Small intestine (tissue), 7 donors: ENCODE measurements around the gene LPP. TPM values are rescaled to one million over a fixed set of nuclear protein-coding genes. Genes with fewer than 3 reads are reported as not detected.

Source experiments
- DNase-seq, 2 donors: peaks; one replicate each; pipeline versions ENCODE4 v3.0.0 to v3.0.0-alpha.2; 2013
- FAIRE-seq: peaks from 2 replicates; lab custom pipeline; 2012; peaks lifted over from hg19 to GRCh38; lab: Jason Lieb, UNC
- H3K27ac ChIP-seq, 3 donors: one replicate each; pipeline ENCODE4 v1.5.1; 2013; ENCODE audit warnings: low read length in 2 of 3, mild to moderate bottlenecking in 2 of 3, control low read depth in 1 of 3, inconsistent platforms in 1 of 3, low read depth in 1 of 3, moderate library complexity in 1 of 3
- H3K27me3 ChIP-seq, 3 donors: one replicate each; pipeline ENCODE4 v1.6.1; 2013; ENCODE audit warnings: low read length in 3 of 3, inconsistent platforms in 1 of 3; ENCODE audit not compliant: control insufficient read depth in 3 of 3, insufficient read depth in 3 of 3
- H3K36me3 ChIP-seq, 3 donors: one replicate each; pipeline ENCODE4 v1.6.1; 2013; ENCODE audit warnings: low read length in 3 of 3, inconsistent platforms in 1 of 3, low read depth in 1 of 3, mild to moderate bottlenecking in 1 of 3, moderate library complexity in 1 of 3; ENCODE audit not compliant: control insufficient read depth in 3 of 3, insufficient read depth in 2 of 3
- H3K4me1 ChIP-seq, 3 donors: one replicate each; pipeline ENCODE4 v1.6.1; 2013; ENCODE audit warnings: low read length in 2 of 3, inconsistent platforms in 1 of 3, low read depth in 1 of 3, mild to moderate bottlenecking in 1 of 3, moderate library complexity in 1 of 3; ENCODE audit not compliant: control insufficient read depth in 3 of 3, insufficient read depth in 2 of 3
- H3K4me3 ChIP-seq, 3 donors: one replicate each; pipeline ENCODE4 v1.5.1; 2013; ENCODE audit warnings: low read length in 3 of 3, control low read depth in 1 of 3, inconsistent platforms in 1 of 3, low read depth in 1 of 3, mild to moderate bottlenecking in 1 of 3, moderate library complexity in 1 of 3
- H3K9me3 ChIP-seq, 2 donors: one replicate each; pipeline ENCODE4 v1.6.1; 2013; ENCODE audit warnings: low read depth in 1 of 2, low read length in 1 of 2; ENCODE audit not compliant: control insufficient read depth in 2 of 2, insufficient read depth in 1 of 2
- WGBS, 3 donors: extraction: QIAGEN DNeasy Blood & Tissue Kit; methylation state at CpG; one replicate each; pipeline ENCODE4 v1.1.7; 2013; 5-methylcytosine and 5-hydroxymethylcytosine counted together
- polyA plus RNA-seq, 4 donors: library from polyadenylated mRNA; stranded (reverse) in 3 of 4; unstranded in 1 of 4; fragments of 200-250 nt in 3 of 4; fragments of 120-200 nt in 1 of 4; gene quantifications; one replicate each; pipeline versions ENCODE4 v1.2.1 to v1.2.3, GENCODE V29; 2013
- donor health status: healthy with polysubstance abuse.
- donor health status: control.
- donor health status: control.
- donor health status: Bipolar disorder and iron deficiency.
- donor health status: healthy.

Gene LPP
- polyA plus RNA-seq, 4 donors = 5.4 to 35.8 (median 12.4) TPM

- H3K4me1 ChIP-seq = peaks cover 0 to 6% (median 0%) of the 10 kb centered on the region in 3 donors
- FAIRE-seq = no peak
- WGBS, 3 donors = 85 to 94% (median 92%) methylated on average over 3 of the region's 3 CpGs
- no peak overlapping the region for H3K4me3 ChIP-seq
- H3K36me3 ChIP-seq = no peaks in the 10 kb centered on the region
- H3K27ac ChIP-seq = no peak overlapping the region
- H3K9me3 ChIP-seq = no peaks in the 10 kb centered on the region
- DNase-seq = peak in 1 of 2 donors; percentile 42
- no peaks in the 10 kb centered on the region for H3K27me3 ChIP-seq
Measured at GRCh38 chr3:188829576-188829975, 675.6 kb downstream of the LPP start.

DNA sequence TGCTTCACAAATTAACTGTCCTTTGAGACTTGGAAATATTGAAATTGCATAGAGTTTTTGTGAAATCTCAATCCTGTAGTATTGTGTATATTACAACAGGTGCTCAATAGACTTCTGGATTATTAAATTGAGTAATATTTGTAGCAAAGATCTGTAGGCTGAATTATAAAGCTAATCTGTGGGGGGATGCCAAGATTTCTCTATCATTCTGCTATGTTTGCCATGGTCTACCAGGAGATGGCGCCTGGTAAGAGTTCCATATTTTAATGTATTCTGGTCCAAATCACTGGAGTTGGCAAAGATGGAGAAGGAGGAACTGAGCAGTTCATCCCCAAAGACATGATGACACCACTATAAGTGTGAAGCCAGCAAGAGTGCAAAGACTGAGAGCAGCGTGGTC, 676.9 kb downstream of the LPP start:
- peaks cover 0 to 6% (median 0%) of the 10 kb centered on the region in 3 donors for H3K4me1 ChIP-seq
- 83 to 89% (median 89%) methylated on average over 2 of the region's 2 CpGs for WGBS, 3 donors
- no peak for DNase-seq
- no peaks in the 10 kb centered on the region for H3K9me3 ChIP-seq
- H3K27ac ChIP-seq = no peak overlapping the region
- no peaks in the 10 kb centered on the region for H3K27me3 ChIP-seq
- H3K4me3 ChIP-seq = no peak overlapping the region
- no peak for FAIRE-seq
- H3K36me3 ChIP-seq = no peaks in the 10 kb centered on the region

GRCh38 chr3:188832146-188832545, 678.2 kb downstream of the LPP start:
- DNase-seq (peak; percentile 24 to 38), FAIRE-seq (no peak)
- H3K27ac ChIP-seq = no peak overlapping the region
- no peaks in the 10 kb centered on the region for H3K27me3 ChIP-seq
- no peaks in the 10 kb centered on the region for H3K36me3 ChIP-seq
- no peaks in the 10 kb centered on the region for H3K9me3 ChIP-seq
- 79 to 83% (median 80%) methylated on average over 3 of the region's 3 CpGs for WGBS, 3 donors
- H3K4me1 ChIP-seq = peaks cover 0 to 6% (median 0%) of the 10 kb centered on the region in 3 donors
- H3K4me3 ChIP-seq = no peak overlapping the region

GRCh38 chr3:188832961-188833721, 679.2 kb downstream of the LPP start:
- Histone ChIP-seq H3K9me3 (no peaks in the 10 kb centered on the region), H3K27ac (no peak overlapping the region), H3K4me1 (peaks cover 0 to 6% (median 0%) of the 10 kb centered on the region in 3 donors), H3K36me3 (no peaks in the 10 kb centered on the region), H3K27me3 (no peaks in the 10 kb centered on the region), H3K4me3 (no peak overlapping the region)
- no peak for FAIRE-seq
- WGBS, 3 donors = 66 to 72% (median 70%) methylated on average over 5 of the region's 5 CpGs
- no peak for DNase-seq

DNA sequence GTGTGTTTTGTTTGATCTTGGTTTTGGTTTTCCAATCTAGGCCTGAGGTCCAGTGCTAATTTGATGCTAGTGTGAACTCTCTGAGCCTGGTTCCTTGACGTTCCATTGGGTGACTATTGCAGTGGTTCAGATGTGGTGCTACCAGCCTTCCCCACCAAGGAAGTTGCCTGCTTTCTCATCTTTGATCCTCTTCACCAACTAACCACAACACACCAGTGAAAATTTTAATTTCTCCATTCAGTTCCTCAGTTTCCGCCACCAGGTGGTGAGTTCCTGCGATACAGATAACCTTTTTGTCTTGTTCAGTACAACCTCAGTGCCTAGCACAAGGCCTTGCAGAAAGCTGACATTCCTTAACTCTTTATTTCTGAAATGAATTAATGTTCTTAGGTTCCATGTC, 680.4 kb downstream of the LPP start:
- H3K27me3 ChIP-seq = no peaks in the 10 kb centered on the region
- no peak for FAIRE-seq
- WGBS, 3 donors = 86 to 95% (median 90%) methylated on average over 3 of the region's 3 CpGs
- H3K36me3 ChIP-seq = no peaks in the 10 kb centered on the region
- H3K4me3 ChIP-seq = no peak overlapping the region
- no peaks in the 10 kb centered on the region for H3K9me3 ChIP-seq
- no peak for DNase-seq
- H3K27ac ChIP-seq = no peak overlapping the region
- peaks cover 0 to 9% (median 0%) of the 10 kb centered on the region in 3 donors for H3K4me1 ChIP-seq

DNA sequence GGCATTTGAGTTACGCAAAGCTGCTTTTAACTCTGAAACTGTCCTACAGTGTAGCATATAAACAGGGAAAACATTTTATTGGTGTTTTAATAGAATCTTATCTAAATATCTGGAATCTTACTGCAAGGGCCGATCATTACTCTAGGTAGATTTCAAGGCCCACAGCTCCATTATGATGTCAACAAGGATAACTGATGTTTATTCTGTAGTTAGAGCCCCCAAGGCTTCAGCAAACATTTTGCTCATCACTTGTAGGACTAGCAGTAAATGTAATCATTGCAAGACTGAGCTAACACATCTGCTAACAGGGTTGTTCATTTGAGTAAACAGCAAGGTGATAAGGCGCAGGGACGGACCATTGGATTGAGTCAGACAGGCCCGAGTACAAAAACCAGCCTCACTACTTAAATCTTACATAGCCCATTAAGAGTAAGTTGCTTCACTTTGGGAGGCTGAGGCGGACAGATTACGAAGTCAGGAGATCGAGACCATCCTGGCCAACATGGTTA, 685.3 kb downstream of the LPP start:
- H3K4me1 ChIP-seq = peaks cover 0 to 6% (median 0%) of the 10 kb centered on the region in 3 donors
- no peaks in the 10 kb centered on the region for H3K27me3 ChIP-seq
- H3K4me3 ChIP-seq = no peak overlapping the region
- 80 to 88% (median 83%) methylated on average over 8 of the region's 8 CpGs for WGBS, 3 donors
- H3K27ac ChIP-seq = no peak overlapping the region
- no peak for FAIRE-seq
- H3K36me3 ChIP-seq = peaks cover 0 to 3% (median 0%) of the 10 kb centered on the region in 3 donors
- H3K9me3 ChIP-seq = no peaks in the 10 kb centered on the region
- peak in 1 of 2 donors; percentile 46 for DNase-seq

- no peak for FAIRE-seq
- H3K27me3 ChIP-seq = no peaks in the 10 kb centered on the region
- peaks cover 0 to 6% (median 0%) of the 10 kb centered on the region in 3 donors for H3K4me1 ChIP-seq
- H3K4me3 ChIP-seq = no peak overlapping the region
- DNase-seq = no peak
- no peak overlapping the region for H3K27ac ChIP-seq
- H3K9me3 ChIP-seq = no peaks in the 10 kb centered on the region
- H3K36me3 ChIP-seq = peaks cover 0 to 3% (median 0%) of the 10 kb centered on the region in 3 donors
- WGBS, 3 donors = 61 to 73% (median 71%) methylated on average over 1 of the region's 1 CpG
Measured at GRCh38 chr3:188840290-188840689, 686.3 kb downstream of the LPP start.

DNA sequence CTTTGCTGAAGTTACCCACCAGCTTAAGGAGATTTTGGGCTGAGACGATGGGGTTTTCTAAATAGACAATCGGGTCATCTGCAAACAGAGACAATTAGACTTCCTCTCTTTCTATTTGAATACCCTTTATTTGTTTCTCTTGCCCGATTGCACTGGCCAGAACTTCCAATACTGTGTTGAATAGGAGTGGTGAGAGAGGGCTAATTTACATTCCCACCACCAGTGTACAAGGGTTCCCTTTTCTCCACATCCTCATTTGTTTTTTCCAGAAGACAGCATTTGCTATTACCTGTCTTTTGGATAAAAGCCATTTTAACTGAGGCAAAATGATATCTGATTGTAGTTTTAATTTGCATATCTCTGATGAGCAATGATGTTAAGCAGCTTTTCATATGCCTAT, 687.9 kb downstream of the LPP start:
- peaks cover 0 to 3% (median 0%) of the 10 kb centered on the region in 3 donors for H3K36me3 ChIP-seq
- FAIRE-seq = no peak
- no peaks in the 10 kb centered on the region for H3K27me3 ChIP-seq
- 76 to 94% (median 82%) methylated on average over 3 of the region's 3 CpGs for WGBS, 3 donors
- no peak for DNase-seq
- H3K27ac ChIP-seq = no peak overlapping the region
- peaks cover 0 to 8% (median 0%) of the 10 kb centered on the region in 3 donors for H3K4me1 ChIP-seq
- H3K4me3 ChIP-seq = no peak overlapping the region
- no peaks in the 10 kb centered on the region for H3K9me3 ChIP-seq
